CD8-positive, alpha-beta memory T cell (primary cell): Measurements from ENCODE around the gene SLC30A7. TPM values are rescaled to one million over a fixed set of nuclear protein-coding genes. Genes with fewer than 3 reads are reported as not detected.

Experiments used
- CTCF ChIA-PET: fragments of 350-600 bp; sonication (Branson Sonifier 250); formaldehyde crosslinking; loops from one replicate; lab custom pipeline; 2021; ENCODE audit warnings: antibody characterized with exemption; lab: Charles Lee
- POLR2A ChIA-PET: fragments of 350-600 bp; sonication (Branson Sonifier 250); formaldehyde crosslinking; loops from one replicate; lab custom pipeline; 2021; ENCODE audit warnings: antibody characterized with exemption; lab: Charles Lee
- DNase-seq, 5 donors: peaks; one replicate each; pipeline versions ENCODE4 v3.0.0 to v3.0.0-alpha.2; 2020 to 2022; ENCODE audit warnings: mixed read lengths in 1 of 5
- H3K27ac ChIP-seq: one replicate; pipeline ENCODE4 v1.7.0; 2013; ENCODE audit warnings: low read depth, mild to moderate bottlenecking, low read length, moderate library complexity
- H3K27me3 ChIP-seq: 2 replicates; pipeline ENCODE4 v1.7.0; 2013; ENCODE audit warnings: low read length, mild to moderate bottlenecking; ENCODE audit not compliant: insufficient read depth, poor library complexity, severe bottlenecking
- H3K36me3 ChIP-seq: 2 replicates; pipeline ENCODE4 v1.7.0; 2013; ENCODE audit warnings: mild to moderate bottlenecking, low read length, moderate library complexity; ENCODE audit not compliant: insufficient read depth
- H3K4me1 ChIP-seq: 2 replicates; pipeline ENCODE4 v1.7.0; 2013; ENCODE audit warnings: mild to moderate bottlenecking, low read length, moderate library complexity; ENCODE audit not compliant: insufficient read depth
- H3K4me3 ChIP-seq: 2 replicates; pipeline ENCODE4 v1.7.0; 2013; ENCODE audit warnings: mild to moderate bottlenecking, low read length
- H3K9me3 ChIP-seq: 2 replicates; pipeline ENCODE4 v1.7.0; 2013; ENCODE audit warnings: mild to moderate bottlenecking, low read length
- H3K27ac Mint-ChIP-seq, 8 donors: one replicate each; pipeline ENCODE4 v1.8.0; 2020 to 2021; ENCODE audit warnings: mixed read lengths in 8 of 8, mild to moderate bottlenecking in 6 of 8, inconsistent platforms in 3 of 8, moderate library complexity in 3 of 8
- H3K27me3 Mint-ChIP-seq, 2 donors: one replicate each; pipeline ENCODE4 v1.8.0; 2020 to 2021; ENCODE audit warnings: mixed read lengths in 2 of 2, mild to moderate bottlenecking in 1 of 2, moderate library complexity in 1 of 2
- H3K36me3 Mint-ChIP-seq, 3 donors: one replicate each; pipeline ENCODE4 v1.8.0; 2020 to 2021; ENCODE audit warnings: mixed read lengths in 3 of 3, inconsistent platforms in 1 of 3, mild to moderate bottlenecking in 1 of 3
- H3K4me1 Mint-ChIP-seq, 3 donors: one replicate each; pipeline ENCODE4 v1.8.0; 2020 to 2021; ENCODE audit warnings: mixed read lengths in 3 of 3, inconsistent platforms in 1 of 3, mild to moderate bottlenecking in 1 of 3
- H3K4me3 Mint-ChIP-seq, 7 donors: one replicate each; pipeline ENCODE4 v1.8.0; 2020 to 2021; ENCODE audit warnings: mixed read lengths in 7 of 7, mild to moderate bottlenecking in 6 of 7, moderate library complexity in 4 of 7, inconsistent platforms in 2 of 7
- H3K9me3 Mint-ChIP-seq, 5 donors: one replicate each; pipeline ENCODE4 v1.8.0; 2020 to 2022; ENCODE audit warnings: mixed read lengths in 5 of 5, mild to moderate bottlenecking in 3 of 5, moderate library complexity in 2 of 5, inconsistent platforms in 1 of 5
- polyA plus RNA-seq: library from polyadenylated mRNA; unstranded; fragments of 300-500 nt; fragmentation: Illumina TruSeq; gene quantifications from one replicate; pipeline ENCODE4 v1.2.3, GENCODE V29; 2021
- total RNA-seq, 2 experiments: library from RNA; stranded (reverse); gene quantifications; one replicate each; pipeline ENCODE4 v1.2.3, GENCODE V29; 2021

Gene SLC30A7
- total and polyA plus RNA-seq, 3 experiments from 2014 or later = 12.7 to 47.4 (median 47.0) TPM

DNA sequence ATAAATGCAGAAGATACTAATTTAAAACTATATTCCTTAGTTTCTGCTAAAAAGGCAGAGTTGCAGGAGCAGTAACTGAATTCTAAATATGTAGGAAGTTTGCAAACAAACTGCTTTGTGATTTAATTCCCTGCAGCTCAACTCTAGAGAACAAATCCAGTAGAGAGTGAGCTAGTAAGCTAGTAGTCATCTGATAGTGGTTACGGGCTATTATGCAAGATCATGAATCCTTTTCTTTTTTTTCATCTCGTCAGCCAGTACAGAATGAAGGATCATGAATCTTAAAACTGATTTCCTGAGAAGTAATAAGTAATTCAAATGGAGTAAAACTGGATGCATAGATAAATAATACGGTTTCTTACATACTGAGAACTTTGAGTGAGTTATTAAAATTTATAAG is 126.4 kb downstream of the SLC30A7 start:
- peak overlapping the region in 3 of 8 donors; percentile 3 to 62 (median 39) for H3K27ac Mint-ChIP-seq
- H3K4me1 Mint-ChIP-seq = peaks cover 62 to 81% (median 77%) of the 10 kb centered on the region in 3 donors
- H3K9me3 Mint-ChIP-seq = no peaks in the 10 kb centered on the region
- CTCF ChIA-PET = no interaction called here
- H3K9me3 ChIP-seq = no peaks in the 10 kb centered on the region
- H3K36me3 ChIP-seq = no peaks in the 10 kb centered on the region
- peak overlapping the region in 1 of 7 donors; percentile 35 for H3K4me3 Mint-ChIP-seq
- H3K36me3 Mint-ChIP-seq = peaks cover 9 to 59% (median 16%) of the 10 kb centered on the region in 3 donors
- no peak for DNase-seq
- POLR2A ChIA-PET = no interaction called here
- H3K27ac ChIP-seq = no peak overlapping the region
- no peaks in the 10 kb centered on the region for H3K27me3 Mint-ChIP-seq
- peaks cover 41% of the 10 kb centered on the region for H3K4me1 ChIP-seq
- no peaks in the 10 kb centered on the region for H3K27me3 ChIP-seq
- no peak overlapping the region for H3K4me3 ChIP-seq

GRCh38 chr1:101025283-101025656 is 129.4 kb downstream of the SLC30A7 start:
- peaks cover 4 to 60% (median 13%) of the 10 kb centered on the region in 3 donors for H3K36me3 Mint-ChIP-seq
- H3K27ac ChIP-seq = peak overlapping the region; percentile 78
- H3K4me1 ChIP-seq = peaks cover 57% of the 10 kb centered on the region
- ChIA-PET POLR2A (interaction anchor here (0.6 to 1.2 kb wide), 3 partner anchors 98 to 214 kb away, joined by 3 to 5 read pairs (median 4); no protein-coding TSS in a partner anchor), CTCF (interaction anchor here (0.9 to 1.4 kb wide), 2 partner anchors 213 to 263 kb away, joined by 3 to 5 read pairs; no protein-coding TSS in a partner anchor)
- DNase-seq = no peak
- H3K4me1 Mint-ChIP-seq = peaks cover 75 to 94% (median 91%) of the 10 kb centered on the region in 3 donors
- H3K9me3 Mint-ChIP-seq = no peaks in the 10 kb centered on the region
- no peaks in the 10 kb centered on the region for H3K36me3 ChIP-seq
- peak overlapping the region; percentile 92 to 99 (median 98) for H3K27ac Mint-ChIP-seq
- H3K9me3 ChIP-seq = no peaks in the 10 kb centered on the region
- H3K4me3 ChIP-seq = peak overlapping the region; percentile 94
- no peaks in the 10 kb centered on the region for H3K27me3 Mint-ChIP-seq
- H3K27me3 ChIP-seq = no peaks in the 10 kb centered on the region
- peak overlapping the region; percentile 90 to 99 (median 94) for H3K4me3 Mint-ChIP-seq

GRCh38 chr1:101025657-101026429 is 130.0 kb downstream of the SLC30A7 start, which contains the start of gene DPH5:
TSS of gene DPH5 (minus strand) at chr1:101025784. CDS start at chr1:101025443, 341 bp downstream.
- H3K9me3 Mint-ChIP-seq = no peaks in the 10 kb centered on the region
- Histone ChIP-seq H3K4me3 (peak within 1 kb of the TSS; percentile 94), H3K27me3 (no peaks in the 10 kb centered on the region), H3K4me1 (peaks cover 57% of the 10 kb centered on the region), H3K27ac (peak within 1 kb of the TSS; percentile 78), H3K9me3 (no peaks in the 10 kb centered on the region), H3K36me3 (no peaks in the 10 kb centered on the region)
- H3K36me3 Mint-ChIP-seq = peaks cover 5 to 55% (median 10%) of the 10 kb centered on the region in 3 donors
- ChIA-PET CTCF (interaction anchor here (1.1 to 1.4 kb wide), 2 partner anchors 99 to 213 kb away, joined by 3 read pairs; no protein-coding TSS in a partner anchor), POLR2A (interaction anchor here (0.6 to 1.2 kb wide), 3 partner anchors 98 to 213 kb away, joined by 3 to 5 read pairs (median 4); no protein-coding TSS in a partner anchor)
- peak within 1 kb of the TSS; percentile 92 to 99 (median 98) for H3K27ac Mint-ChIP-seq
- DNase-seq = peak; percentile 80 to 90 (median 84)
- peak within 1 kb of the TSS; percentile 90 to 99 (median 94) for H3K4me3 Mint-ChIP-seq
- peaks cover 71 to 92% (median 87%) of the 10 kb centered on the region in 3 donors for H3K4me1 Mint-ChIP-seq
- no peaks in the 10 kb centered on the region for H3K27me3 Mint-ChIP-seq

GRCh38 chr1:101026430-101026788 is 130.5 kb downstream of the SLC30A7 start:
- peaks cover 9 to 55% (median 12%) of the 10 kb centered on the region in 3 donors for H3K36me3 Mint-ChIP-seq
- POLR2A ChIA-PET = interaction anchor here (1.0 kb wide), 1 partner anchor 99 kb away, joined by 5 read pairs; no protein-coding TSS in a partner anchor

DNA sequence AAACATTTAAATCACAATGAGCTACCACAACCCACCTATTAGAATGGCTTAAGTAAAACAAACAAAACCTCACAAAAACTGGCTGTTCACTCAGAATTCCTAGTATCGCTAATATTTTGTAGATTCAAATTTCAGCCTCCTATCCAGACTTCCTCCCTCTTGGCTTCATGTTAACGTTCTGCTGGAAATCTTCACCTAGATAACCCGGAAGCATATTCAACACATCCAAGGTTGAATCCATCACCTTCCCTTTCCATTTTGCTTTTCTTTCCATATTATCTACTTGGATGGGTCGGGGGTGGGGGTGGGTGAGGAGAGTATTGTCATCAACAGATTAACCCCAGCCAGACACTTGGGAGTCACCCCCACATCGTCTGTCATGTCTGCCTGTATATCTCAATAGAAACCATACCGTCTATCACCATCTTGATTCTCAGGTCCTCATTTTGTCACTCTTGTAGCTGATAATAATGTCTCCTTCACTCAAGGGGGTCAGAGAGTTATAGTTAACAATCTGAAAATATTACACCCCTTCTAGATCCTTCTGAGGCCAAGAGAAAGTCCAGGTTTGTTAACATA is 131.4 kb downstream of the SLC30A7 start:
- Mint-ChIP-seq H3K36me3 (peaks cover 5 to 51% (median 8%) of the 10 kb centered on the region in 3 donors), H3K4me3 (peak overlapping the region; percentile 32 to 99 (median 92)), H3K27me3 (no peaks in the 10 kb centered on the region), H3K27ac (peak overlapping the region in 4 of 8 donors; percentile 0 to 40 (median 22)), H3K9me3 (no peaks in the 10 kb centered on the region), H3K4me1 (peaks cover 67 to 84% (median 80%) of the 10 kb centered on the region in 3 donors)
- CTCF ChIA-PET = interaction anchor here (1.2 kb wide), 2 partner anchors 209 to 261 kb away, joined by 3 to 4 read pairs; no protein-coding TSS in a partner anchor
- no peak for DNase-seq
- Histone ChIP-seq H3K4me1 (peaks cover 58% of the 10 kb centered on the region), H3K9me3 (no peaks in the 10 kb centered on the region), H3K27ac (peak overlapping the region; percentile 78), H3K36me3 (no peaks in the 10 kb centered on the region), H3K27me3 (no peaks in the 10 kb centered on the region), H3K4me3 (peak overlapping the region; percentile 94)
- POLR2A ChIA-PET = no interaction called here

More at GRCh38 chr1:101026430-101026788, 130.5 kb downstream of the SLC30A7 start:
- no peak for DNase-seq
- H3K4me3 ChIP-seq = peak overlapping the region; percentile 94
- no peaks in the 10 kb centered on the region for H3K36me3 ChIP-seq
- Mint-ChIP-seq H3K9me3 (no peaks in the 10 kb centered on the region), H3K4me3 (peak overlapping the region; percentile 90 to 99 (median 94)), H3K27me3 (no peaks in the 10 kb centered on the region), H3K27ac (peak overlapping the region; percentile 92 to 99 (median 98)), H3K4me1 (peaks cover 73 to 90% (median 88%) of the 10 kb centered on the region in 3 donors)
- H3K9me3 ChIP-seq = no peaks in the 10 kb centered on the region
- CTCF ChIA-PET = interaction anchor here (1.1 kb wide), 1 partner anchor 99 kb away, joined by 3 read pairs; no protein-coding TSS in a partner anchor
- H3K27me3 ChIP-seq = no peaks in the 10 kb centered on the region
- peak overlapping the region; percentile 78 for H3K27ac ChIP-seq
- H3K4me1 ChIP-seq = peaks cover 57% of the 10 kb centered on the region

- peaks cover 60 to 80% (median 73%) of the 10 kb centered on the region in 3 donors for H3K4me1 Mint-ChIP-seq
Measured at GRCh38 chr1:101028466-101028865, 132.6 kb downstream of the SLC30A7 start.

DNA sequence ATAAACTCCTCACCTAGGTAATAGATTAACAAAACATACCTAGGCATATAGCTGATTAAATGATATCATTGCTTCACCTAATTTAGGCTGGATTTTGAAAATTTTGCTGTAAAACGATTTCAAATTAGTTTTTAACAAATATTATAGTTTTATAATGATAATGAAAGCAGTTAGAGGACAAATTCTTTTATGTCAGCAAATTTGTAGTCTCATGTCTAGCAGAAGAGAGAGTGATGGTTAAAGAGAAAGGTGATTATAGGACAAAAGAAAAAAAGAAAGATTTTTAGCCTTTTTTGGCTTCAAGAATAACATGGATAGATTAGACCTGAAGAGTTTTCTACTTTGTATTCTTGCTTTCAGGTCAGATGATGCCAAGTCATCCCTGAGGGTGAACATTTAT is 133.3 kb downstream of the SLC30A7 start:
- H3K4me1 ChIP-seq = peaks cover 48% of the 10 kb centered on the region
- ChIA-PET CTCF (interaction anchor here (1.3 kb wide), 1 partner anchor 328 kb away, joined by 3 read pairs; no protein-coding TSS in a partner anchor), POLR2A (no interaction called here)
- Mint-ChIP-seq H3K4me1 (peaks cover 57 to 77% (median 71%) of the 10 kb centered on the region in 3 donors), H3K27ac (peak overlapping the region in 2 of 8 donors; percentile 25 to 35), H3K4me3 (peak overlapping the region in 1 of 7 donors; percentile 25), H3K36me3 (peaks cover 12 to 43% (median 12%) of the 10 kb centered on the region in 3 donors), H3K9me3 (no peaks in the 10 kb centered on the region), H3K27me3 (no peaks in the 10 kb centered on the region)
- no peak overlapping the region for H3K4me3 ChIP-seq
- no peaks in the 10 kb centered on the region for H3K9me3 ChIP-seq
- H3K27me3 ChIP-seq = no peaks in the 10 kb centered on the region
- DNase-seq = no peak
- no peaks in the 10 kb centered on the region for H3K36me3 ChIP-seq
- H3K27ac ChIP-seq = no peak overlapping the region

More at GRCh38 chr1:101028466-101028865, 132.6 kb downstream of the SLC30A7 start:
- CTCF ChIA-PET = interaction anchor here (1.2 kb wide), 1 partner anchor 207 kb away, joined by 3 read pairs; no protein-coding TSS in a partner anchor
- H3K27me3 Mint-ChIP-seq = no peaks in the 10 kb centered on the region
- peaks cover 51% of the 10 kb centered on the region for H3K4me1 ChIP-seq
- DNase-seq = no peak
- no peaks in the 10 kb centered on the region for H3K36me3 ChIP-seq
- H3K27me3 ChIP-seq = no peaks in the 10 kb centered on the region
- H3K27ac ChIP-seq = no peak overlapping the region
- no peaks in the 10 kb centered on the region for H3K9me3 ChIP-seq
- H3K4me3 ChIP-seq = no peak overlapping the region
- peak overlapping the region in 1 of 7 donors; percentile 6 for H3K4me3 Mint-ChIP-seq
- peaks cover 12 to 49% (median 12%) of the 10 kb centered on the region in 3 donors for H3K36me3 Mint-ChIP-seq
- H3K27ac Mint-ChIP-seq = no peak overlapping the region
- POLR2A ChIA-PET = interaction anchor here (0.6 kb wide), 1 partner anchor 46 kb away, joined by 8 read pairs; no protein-coding TSS in a partner anchor
- no peaks in the 10 kb centered on the region for H3K9me3 Mint-ChIP-seq
